OCI-LY7 (cell line): ENCODE results near the gene CA5A.

Source experiments
- CTCF ChIP-seq: fragments of 200-600 bp; sonication (generic); conservative IDR thresholded peaks from 2 replicates; pipeline ENCODE4 v1.5.1; 2014; ENCODE audit warnings: mild to moderate bottlenecking, antibody characterized with exemption, low read length, moderate library complexity, mixed read lengths
- EZH2phosphoT487 ChIP-seq: fragments of 200-600 bp; sonication (generic); IDR thresholded peaks from 2 replicates; pipeline ENCODE4 v1.6.1; 2018; ENCODE audit warnings: low read depth, borderline replicate concordance, mild to moderate bottlenecking, mixed run types, antibody characterized with exemption, low read length, moderate library complexity, mixed read lengths

DNA sequence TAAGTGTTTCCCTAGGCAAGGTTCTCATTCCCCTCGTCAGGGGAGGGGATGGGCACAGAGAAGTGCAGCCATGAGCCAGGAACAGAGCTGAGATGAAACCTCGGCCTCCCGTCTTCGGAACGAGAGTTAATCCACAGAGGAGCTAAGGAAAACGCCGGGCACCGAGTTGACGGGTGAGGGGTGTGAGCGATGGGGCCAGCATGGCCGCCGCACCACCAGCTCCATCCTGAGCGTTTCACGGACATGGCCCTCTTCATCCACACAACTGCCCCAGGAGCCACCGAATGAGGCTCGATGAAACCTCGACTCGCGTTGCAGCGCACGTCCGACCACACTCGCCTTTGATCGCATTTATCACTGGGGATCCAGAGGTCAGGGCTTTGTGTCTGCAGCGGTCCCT, 21.5 kb downstream of the CA5A start:
- TF ChIP-seq EZH2phosphoT487 (no peak), CTCF (no peak)
